GM18511 (cell line): ENCODE measurements around the gene MYL3.

Experiments used
- ATAC-seq: cut with Tn5 transposase; IDR thresholded peaks from one replicate; pipeline ENCODE4 v1.9.1; 2021; ENCODE audit warnings: mild to moderate bottlenecking, moderate library complexity; ENCODE audit not compliant: unreplicated experiment

The MYL3 gene

GRCh38 chr3:46899151-46900006, 36.1 kb upstream of the MYL3 start:
- no peak for ATAC-seq

GRCh38 chr3:46898321-46899150, 35.3 kb upstream of the MYL3 start:
- no peak for ATAC-seq

GRCh38 chr3:46897829-46898320, 34.6 kb upstream of the MYL3 start:
- no peak for ATAC-seq

GRCh38 chr3:46897031-46897430, 33.8 kb upstream of the MYL3 start:
- ATAC-seq: no peak

DNA sequence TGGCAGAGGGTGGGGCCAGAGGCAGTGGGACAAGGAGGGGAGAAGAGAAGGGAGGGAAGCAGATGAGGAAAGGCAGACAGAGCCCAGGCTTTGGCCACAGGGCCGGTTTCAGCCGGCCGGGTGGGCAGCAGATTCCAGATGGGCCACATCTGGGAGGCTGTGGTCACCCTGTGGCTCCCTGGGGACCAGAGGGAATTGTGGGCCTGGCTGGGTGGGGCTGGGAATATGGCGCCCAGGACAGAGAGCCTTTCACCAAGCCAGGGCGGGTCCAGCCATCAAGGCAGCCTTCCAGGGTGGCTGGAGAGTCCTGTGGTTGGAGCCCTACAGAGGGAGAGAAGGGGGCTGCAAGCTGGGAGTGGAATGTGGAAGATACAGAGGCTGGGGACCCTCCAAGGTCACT, 33.1 kb upstream of the MYL3 start:
- no peak for ATAC-seq

- no peak for ATAC-seq
Observed at GRCh38 chr3:46895761-46896160, 32.5 kb upstream of the MYL3 start.

DNA sequence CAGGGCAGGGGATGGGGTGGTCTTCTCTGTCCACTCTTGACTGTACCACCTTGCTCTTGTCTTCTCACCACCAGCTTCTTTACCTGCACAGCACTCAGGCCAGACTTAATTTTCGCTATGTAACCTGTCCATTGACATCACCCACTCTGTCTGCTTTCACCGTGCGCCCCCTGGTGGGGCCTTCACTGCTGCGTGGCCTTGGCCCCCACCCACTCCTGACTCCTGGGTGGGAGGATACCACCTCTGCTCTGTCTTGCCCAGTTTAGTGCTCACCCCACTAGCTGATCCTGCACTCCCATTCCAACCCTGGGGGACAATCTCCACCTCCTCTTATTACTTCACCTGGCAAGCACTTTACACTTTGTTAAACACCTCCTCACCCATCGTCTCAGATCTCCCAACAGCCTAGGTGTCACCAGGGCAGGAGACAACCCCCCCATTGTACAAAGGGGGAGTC, 32.0 kb upstream of the MYL3 start:
- no peak for ATAC-seq

DNA sequence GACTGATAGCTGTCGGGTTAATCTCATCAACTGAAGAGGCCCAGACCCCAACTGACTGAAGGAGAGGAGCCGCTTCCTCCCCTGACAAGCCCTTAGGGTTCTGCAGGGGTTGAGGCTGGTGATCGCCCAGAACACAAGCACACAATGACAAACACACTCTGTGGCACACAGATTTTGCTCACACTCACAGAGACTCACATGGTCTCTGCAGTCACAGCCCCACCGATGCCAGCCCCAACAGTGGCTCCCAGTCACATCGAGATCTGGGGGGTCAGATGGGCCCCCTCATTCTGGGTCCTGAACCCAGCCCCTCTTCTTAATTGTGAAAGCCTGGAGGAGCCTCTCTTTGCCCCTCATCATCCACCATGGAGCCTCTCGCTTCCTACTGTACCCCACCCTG, 31.0 kb upstream of the MYL3 start:
- no peak for ATAC-seq

DNA sequence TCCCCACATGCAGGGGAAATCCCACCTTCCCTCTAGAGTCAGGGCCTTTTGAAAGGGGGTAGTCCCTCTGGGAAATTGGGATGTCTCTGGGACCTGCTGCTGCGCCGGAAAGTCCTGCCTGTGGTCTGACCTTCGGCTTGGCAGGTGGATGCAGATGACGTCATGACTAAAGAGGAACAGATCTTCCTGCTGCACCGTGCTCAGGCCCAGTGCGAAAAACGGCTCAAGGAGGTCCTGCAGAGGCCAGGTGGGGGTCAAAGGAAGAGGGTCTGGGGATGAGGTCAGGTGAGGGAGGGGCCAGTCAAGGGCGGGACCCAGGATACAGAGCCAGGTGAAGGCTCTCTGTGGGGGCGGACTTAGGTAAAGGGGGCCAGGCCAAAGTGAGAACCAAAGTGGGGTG, 30.5 kb upstream of the MYL3 start:
- no peak for ATAC-seq

DNA sequence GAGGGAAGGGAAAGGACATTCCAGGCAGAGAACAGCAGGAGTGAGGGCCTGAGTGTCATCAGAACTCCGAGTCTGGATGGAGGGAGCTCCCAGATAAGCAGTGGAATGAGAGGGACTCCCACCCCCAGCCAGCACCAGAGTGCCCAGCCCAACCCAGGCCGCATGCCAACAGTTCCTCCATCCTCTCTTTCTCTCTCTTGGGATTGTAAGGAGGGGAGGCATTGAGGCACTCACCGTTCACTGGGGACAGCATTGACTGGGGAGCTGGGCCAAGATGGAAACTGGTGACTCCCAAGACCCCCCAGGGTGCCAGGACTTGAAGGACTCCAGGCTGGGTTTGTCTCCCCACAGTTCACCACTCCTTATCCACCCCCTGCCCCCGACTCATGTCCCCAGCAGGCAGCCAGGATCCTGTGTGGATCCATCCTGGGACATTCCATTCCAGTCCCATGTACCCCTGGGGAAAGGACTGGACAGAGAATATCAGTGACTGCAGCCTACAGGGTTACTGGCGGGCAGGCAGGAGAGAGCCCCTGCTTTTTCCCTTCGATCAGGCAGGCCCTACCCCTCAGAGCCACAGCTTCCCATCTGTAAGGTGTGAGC, 30.0 kb upstream of the MYL3 start:
- no peak for ATAC-seq

DNA sequence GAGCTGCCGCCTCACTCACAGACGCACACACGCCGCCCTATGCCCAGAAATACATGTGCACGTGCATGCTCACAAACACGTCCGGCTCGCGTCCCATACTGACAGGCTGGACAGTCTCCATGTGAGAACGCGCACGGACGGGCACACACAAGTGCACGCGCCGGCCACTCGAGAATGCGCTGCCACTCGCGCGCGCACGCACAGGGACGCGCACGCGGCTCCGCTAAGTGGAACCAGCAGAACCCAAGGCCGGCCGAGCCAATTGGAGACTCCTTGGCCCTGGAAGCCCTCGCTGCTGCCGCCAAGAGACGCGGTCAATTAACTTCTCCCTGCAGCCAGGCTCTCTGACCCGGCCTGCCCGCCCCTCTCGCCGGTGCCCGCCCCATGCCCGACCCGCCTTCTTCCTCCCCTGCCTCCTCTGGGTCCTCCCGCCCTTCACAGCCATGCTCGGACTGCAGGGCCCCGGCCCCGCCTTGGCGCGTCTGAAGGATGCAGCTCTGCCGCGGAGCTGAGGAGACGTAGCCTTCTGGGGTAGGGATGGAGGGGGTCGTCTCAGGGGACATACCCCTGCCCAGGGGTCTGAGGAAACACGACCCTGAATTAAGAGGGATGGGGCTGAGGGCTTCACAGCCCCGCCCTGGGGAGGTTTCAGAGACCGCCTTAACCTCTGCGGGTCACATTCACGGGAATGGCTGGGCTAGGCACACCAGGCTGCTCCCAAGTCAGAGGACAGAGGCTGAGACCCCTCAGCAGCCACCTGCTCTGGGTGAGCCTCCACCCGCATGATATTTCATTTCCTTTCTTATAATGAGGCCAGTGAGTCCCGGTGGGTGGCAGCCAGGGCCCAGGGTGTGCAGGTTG, 29.3 kb upstream of the MYL3 start:
- peak; percentile 50 for ATAC-seq

- ATAC-seq: no peak
Observed at GRCh38 chr3:46891132-46891531, 27.9 kb upstream of the MYL3 start.

DNA sequence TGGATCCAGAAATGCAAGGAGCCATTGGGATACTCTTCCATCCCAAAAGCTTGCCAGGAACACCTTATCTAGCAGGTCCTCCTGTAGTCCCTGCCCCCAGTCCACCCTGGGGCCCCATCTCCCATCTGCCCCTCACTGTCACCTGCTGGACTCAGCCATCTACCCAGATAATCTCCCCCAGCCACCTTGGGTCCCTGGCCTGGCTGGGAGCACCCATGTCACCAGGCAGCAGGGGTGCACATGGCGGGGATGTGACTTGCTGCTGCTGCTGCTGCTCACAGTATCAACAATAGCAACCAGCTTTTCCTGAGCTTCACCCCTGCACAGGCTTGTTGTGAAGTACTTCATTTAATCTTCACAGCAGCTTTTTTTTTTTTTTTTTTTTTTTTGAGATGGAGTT, 26.9 kb upstream of the MYL3 start:
- ATAC-seq: no peak

DNA sequence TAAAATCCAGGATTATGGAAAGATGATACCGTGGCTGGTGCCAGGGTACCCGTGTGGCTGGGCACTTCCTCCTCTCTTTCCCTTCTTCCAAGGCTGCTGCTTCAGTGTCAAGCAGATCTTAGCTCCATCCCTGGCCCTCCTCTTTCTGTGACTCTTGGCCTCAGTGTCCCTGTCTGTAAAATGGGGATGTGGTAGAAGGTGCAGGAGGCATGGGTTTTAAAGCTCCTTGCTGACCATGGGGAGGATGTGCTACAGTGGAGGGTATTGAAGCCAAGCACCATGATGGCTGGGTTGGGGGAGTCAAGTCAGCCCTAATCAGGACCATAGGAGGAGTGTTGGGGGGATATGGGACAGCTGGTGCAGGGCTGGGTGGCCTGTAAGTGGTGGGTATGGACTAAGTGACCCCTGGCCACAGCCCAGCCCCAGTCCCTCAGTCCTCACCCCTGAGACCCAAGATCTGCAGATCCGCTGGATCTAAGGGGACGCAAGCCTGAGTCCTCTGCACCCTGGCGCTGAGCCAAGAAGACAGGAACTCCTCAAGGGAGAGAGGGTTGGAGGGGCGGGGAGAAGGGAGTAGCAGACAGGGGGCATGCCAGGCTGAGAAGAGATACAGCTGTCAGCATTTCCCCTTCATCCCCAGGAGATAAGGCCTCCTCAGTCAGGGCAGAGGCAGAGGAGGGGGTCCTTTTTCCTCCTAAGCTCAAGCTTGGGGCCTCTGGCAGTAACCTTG, 26.3 kb upstream of the MYL3 start:
- ATAC-seq: no peak

DNA sequence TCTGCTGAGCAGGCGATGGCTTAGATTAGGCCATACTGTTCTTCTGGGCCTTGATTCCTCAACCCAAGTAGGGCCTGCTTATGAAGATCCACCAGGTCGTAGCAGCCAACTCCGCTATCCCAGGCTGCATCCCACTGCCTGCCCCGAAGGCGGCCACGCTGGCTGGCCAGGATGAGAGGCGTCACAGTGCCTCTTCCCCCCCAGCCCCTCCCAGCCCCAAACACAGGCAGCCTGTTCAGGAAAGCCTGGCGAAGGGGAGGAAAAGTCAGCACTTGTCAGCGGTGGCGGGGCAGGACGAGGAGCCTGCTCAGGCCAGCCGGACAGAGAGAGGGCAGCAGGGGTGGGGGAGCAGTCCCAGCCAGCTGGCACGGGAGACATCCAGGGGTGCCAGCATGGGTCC, 25.5 kb upstream of the MYL3 start:
- no peak for ATAC-seq

GRCh38 chr3:46887980-46888494, 24.8 kb upstream of the MYL3 start:
- ATAC-seq: no peak

DNA sequence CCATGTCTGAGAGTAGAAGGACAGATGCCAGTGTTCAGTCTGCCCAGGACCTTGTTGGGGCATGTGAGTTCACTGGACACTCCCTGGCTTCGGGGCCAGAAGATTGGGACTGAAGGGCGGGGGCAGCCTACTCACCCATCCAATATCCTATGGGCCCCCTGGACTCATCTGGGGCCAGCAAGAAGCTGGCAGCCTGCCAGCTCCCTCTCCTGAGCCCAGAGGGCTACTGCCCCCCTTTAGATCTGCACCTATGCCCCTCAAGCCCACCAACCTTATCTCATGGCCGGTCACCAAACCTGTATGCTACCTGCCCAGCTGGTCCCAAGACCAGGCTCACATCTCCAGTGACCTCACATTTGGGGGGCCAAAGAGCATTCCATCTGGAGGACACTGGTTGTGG, 22.4 kb upstream of the MYL3 start:
- ATAC-seq: no peak

DNA sequence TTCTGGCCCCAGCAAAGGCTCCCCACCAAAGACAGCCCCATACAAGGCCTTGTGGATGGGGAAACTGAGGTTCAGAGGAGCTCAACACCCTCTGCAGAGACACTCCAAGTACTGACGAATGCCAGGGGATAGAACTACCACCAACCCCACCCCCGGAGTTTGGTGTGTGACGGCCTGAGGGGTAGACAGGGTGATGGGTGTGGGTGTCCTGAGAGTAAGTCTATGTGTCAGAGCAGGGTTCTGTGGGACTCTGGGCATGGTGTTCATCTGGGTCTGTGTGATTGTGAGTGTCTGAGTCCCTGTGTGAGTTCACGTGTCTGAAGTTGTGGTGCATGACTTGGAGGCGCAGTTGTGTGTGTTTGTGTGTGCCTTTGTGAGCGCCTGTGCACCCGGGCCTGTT, 21.7 kb upstream of the MYL3 start:
- no peak for ATAC-seq

GRCh38 chr3:46884427-46884826, 21.2 kb upstream of the MYL3 start:
- ATAC-seq: no peak

DNA sequence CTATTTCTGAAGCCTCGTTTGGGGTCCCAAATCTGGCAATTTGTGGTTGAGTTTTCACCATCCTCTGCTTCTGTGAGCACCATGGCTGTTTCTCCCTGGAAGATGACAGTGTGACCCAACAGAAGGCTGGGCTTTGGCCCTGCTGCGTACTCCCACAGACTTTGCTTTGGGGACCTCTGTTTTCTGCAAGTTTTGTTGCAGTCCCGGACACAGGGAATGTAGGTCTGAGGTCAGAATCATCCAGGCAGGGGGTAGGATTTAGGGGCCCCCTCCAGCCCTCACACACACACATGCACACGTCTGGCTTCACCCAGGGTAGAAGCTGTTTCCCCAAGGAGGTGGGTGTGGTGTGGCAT, 20.6 kb upstream of the MYL3 start:
- ATAC-seq: no peak
